ENCODE data around the gene KCNT1. TPM values are rescaled to one million over a fixed set of nuclear protein-coding genes. Genes with fewer than 3 reads are reported as not detected.

The KCNT1 gene
- total RNA-seq, 2 donors from 2014 or later: 0.08 TPM; not detected in 1

- H3K9ac ChIP-seq (ENCODE audit: low read depth in 2 of 2, low read length in 2 of 2): no peak overlapping the region
- TF ChIP-seq, protein P1, sequence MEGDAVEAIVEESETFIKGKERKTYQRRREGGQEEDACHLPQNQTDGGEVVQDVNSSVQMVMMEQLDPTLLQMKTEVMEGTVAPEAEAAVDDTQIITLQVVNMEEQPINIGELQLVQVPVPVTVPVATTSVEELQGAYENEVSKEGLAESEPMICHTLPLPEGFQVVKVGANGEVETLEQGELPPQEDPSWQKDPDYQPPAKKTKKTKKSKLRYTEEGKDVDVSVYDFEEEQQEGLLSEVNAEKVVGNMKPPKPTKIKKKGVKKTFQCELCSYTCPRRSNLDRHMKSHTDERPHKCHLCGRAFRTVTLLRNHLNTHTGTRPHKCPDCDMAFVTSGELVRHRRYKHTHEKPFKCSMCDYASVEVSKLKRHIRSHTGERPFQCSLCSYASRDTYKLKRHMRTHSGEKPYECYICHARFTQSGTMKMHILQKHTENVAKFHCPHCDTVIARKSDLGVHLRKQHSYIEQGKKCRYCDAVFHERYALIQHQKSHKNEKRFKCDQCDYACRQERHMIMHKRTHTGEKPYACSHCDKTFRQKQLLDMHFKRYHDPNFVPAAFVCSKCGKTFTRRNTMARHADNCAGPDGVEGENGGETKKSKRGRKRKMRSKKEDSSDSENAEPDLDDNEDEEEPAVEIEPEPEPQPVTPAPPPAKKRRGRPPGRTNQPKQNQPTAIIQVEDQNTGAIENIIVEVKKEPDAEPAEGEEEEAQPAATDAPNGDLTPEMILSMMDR (IDR thresholded peaks at IDR 0.05): no peak
- intact Hi-C loops (cut with DNase I): no loop called here
- no peaks in the 10 kb centered on the region for H3K9me3 ChIP-seq
- H3K4me3 ChIP-seq: no peak overlapping the region
- DNase-seq: no peak
- no peaks in the 10 kb centered on the region for H3K4me1 ChIP-seq
- no peaks in the 10 kb centered on the region for H3K36me3 ChIP-seq
- H3K27me3 ChIP-seq: no peaks in the 10 kb centered on the region
- H3K27ac ChIP-seq: no peak overlapping the region
Measured at GRCh38 chr9:135798263-135798585, 96.2 kb downstream of the KCNT1 start.

- Histone ChIP-seq H3K27ac (no peak overlapping the region), H3K36me3 (no peaks in the 10 kb centered on the region), H3K9me3 (no peaks in the 10 kb centered on the region), H3K9ac (ENCODE audit: low read depth in 2 of 2, low read length in 2 of 2) (no peak overlapping the region), H3K27me3 (no peaks in the 10 kb centered on the region), H3K4me1 (no peaks in the 10 kb centered on the region), H3K4me3 (no peak overlapping the region)
- TF ChIP-seq, protein P1 (IDR thresholded peaks at IDR 0.05): no peak
- intact Hi-C loops (cut with DNase I): no loop called here
- no peak for DNase-seq
Measured at GRCh38 chr9:135799261-135799660, 97.3 kb downstream of the KCNT1 start.

- intact Hi-C loops (cut with DNase I): no loop called here
- no peaks in the 10 kb centered on the region for H3K27me3 ChIP-seq
- no peaks in the 10 kb centered on the region for H3K9me3 ChIP-seq
- H3K27ac ChIP-seq: no peak overlapping the region
- no peak overlapping the region for H3K4me3 ChIP-seq
- TF ChIP-seq, protein P1 (IDR thresholded peaks at IDR 0.05): no peak
- no peak for DNase-seq
- H3K36me3 ChIP-seq: no peaks in the 10 kb centered on the region
- H3K4me1 ChIP-seq: no peaks in the 10 kb centered on the region
- no peak overlapping the region for H3K9ac ChIP-seq (ENCODE audit: low read depth in 2 of 2, low read length in 2 of 2)
Measured at GRCh38 chr9:135801070-135801469, 99.1 kb downstream of the KCNT1 start.

DNA sequence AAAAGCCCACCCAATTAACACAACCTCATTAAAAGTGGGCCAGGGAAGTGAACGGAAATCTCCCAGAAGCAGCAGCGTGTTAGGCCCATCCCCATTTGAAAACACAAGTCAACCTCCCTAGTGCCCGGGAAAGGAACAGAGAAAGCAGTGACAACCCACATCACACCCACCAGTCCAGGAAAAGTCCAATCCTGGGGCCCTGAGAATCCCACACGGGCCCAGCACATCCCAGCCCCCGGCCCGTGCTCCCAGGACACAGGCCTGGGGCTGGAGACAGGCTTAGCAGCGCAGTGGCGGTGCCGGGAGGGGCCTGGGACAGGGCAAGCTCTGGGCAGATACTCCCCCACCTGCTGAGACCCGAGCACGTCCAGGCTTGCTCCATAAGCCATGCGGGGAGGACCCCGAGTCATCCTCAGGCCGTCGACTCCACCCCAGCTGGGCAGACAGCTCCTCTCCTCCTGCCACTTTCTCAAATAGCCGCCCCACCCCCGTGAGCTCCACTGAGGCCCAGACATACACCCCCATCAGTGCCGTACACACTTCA lies 101.0 kb downstream of the KCNT1 start:
- H3K4me3 ChIP-seq: no peak overlapping the region
- DNase-seq: no peak
- no peaks in the 10 kb centered on the region for H3K9me3 ChIP-seq
- H3K27ac ChIP-seq: no peak overlapping the region
- H3K4me1 ChIP-seq: no peaks in the 10 kb centered on the region
- H3K36me3 ChIP-seq: no peaks in the 10 kb centered on the region
- no peaks in the 10 kb centered on the region for H3K27me3 ChIP-seq
- intact Hi-C loops (cut with DNase I): no loop called here
- H3K9ac ChIP-seq (ENCODE audit: low read depth in 2 of 2, low read length in 2 of 2): no peak overlapping the region
- TF ChIP-seq, protein P1 (IDR thresholded peaks at IDR 0.05): no peak

GRCh38 chr9:135803441-135803840 lies 101.5 kb downstream of the KCNT1 start:
- no peaks in the 10 kb centered on the region for H3K4me1 ChIP-seq
- DNase-seq: no peak
- TF ChIP-seq, protein P1 (IDR thresholded peaks at IDR 0.05): no peak

More at GRCh38 chr9:135803441-135803840, 101.5 kb downstream of the KCNT1 start:
- Histone ChIP-seq H3K9me3 (no peaks in the 10 kb centered on the region), H3K27me3 (no peaks in the 10 kb centered on the region), H3K9ac (ENCODE audit: low read depth in 2 of 2, low read length in 2 of 2) (no peak overlapping the region), H3K36me3 (no peaks in the 10 kb centered on the region), H3K4me3 (no peak overlapping the region), H3K27ac (no peak overlapping the region)
- intact Hi-C loops (cut with DNase I): no loop called here

All from colonic mucosa (tissue), 4 donors.